Tibial artery (tissue), 4 donors: ENCODE measurements around the gene GABBR1.

Experiments used
- DNase-seq, 2 donors: peaks; one replicate each; pipeline ENCODE4 v3.0.0-alpha.2; 2019
- H3K27ac ChIP-seq, 2 donors: fragments of 200-600 bp; sonication (generic) in 1 of 2; 1 replicate in 1 of 2; 2 replicates in 1 of 2; pipeline ENCODE4 v1.5.1; 2018 to 2019; ENCODE audit warnings: mild to moderate bottlenecking in 1 of 2
- H3K27me3 ChIP-seq, 2 donors: fragments of 200-600 bp; sonication (generic) in 1 of 2; one replicate each; pipeline versions ENCODE4 v1.5.1 to v1.6.0; 2016 to 2019
- H3K36me3 ChIP-seq, 3 donors: fragments of 200-600 bp; sonication (generic) in 2 of 3; one replicate each; pipeline ENCODE4 v1.5.1; 2016 to 2019; ENCODE audit warnings: mild to moderate bottlenecking in 2 of 3
- H3K4me1 ChIP-seq, 4 donors: fragments of 200-600 bp; sonication (generic) in 2 of 4; 1 replicate in 3 of 4; 2 replicates in 1 of 4; pipeline ENCODE4 v1.5.1; 2016 to 2019
- H3K4me3 ChIP-seq, 2 donors: fragments of 200-600 bp; sonication (generic) in 1 of 2; 1 replicate in 1 of 2; 2 replicates in 1 of 2; pipeline ENCODE4 v1.5.1; 2018 to 2019; ENCODE audit warnings: mild to moderate bottlenecking in 2 of 2
- H3K9me3 ChIP-seq, 3 donors: fragments of 200-600 bp; sonication (generic) in 1 of 3; one replicate each; pipeline ENCODE4 v1.5.1; 2016 to 2019
- CTCF ChIP-seq, 2 experiments: fragments of 200-600 bp in 1 of 2; fragments of 450-650 bp in 1 of 2; IDR thresholded peaks; one replicate each; pipeline ENCODE4 v1.5.1; 2017 to 2019; ENCODE audit warnings: antibody characterized with exemption in 2 of 2, mild to moderate bottlenecking in 1 of 2, moderate library complexity in 1 of 2
- intact Hi-C: fragments of 100-400 bp; cut with DNase I; formaldehyde crosslinking; loops from one replicate; pipeline ENCODE4 v1.15.0; 2023; ENCODE audit warnings: low total_unique reads

The GABBR1 gene

GRCh38 chr6:29524044-29524443 is 108.9 kb downstream of the GABBR1 start:
- Histone ChIP-seq H3K36me3 (no peaks in the 10 kb centered on the region), H3K9me3 (no peaks in the 10 kb centered on the region), H3K4me3 (no peak overlapping the region), H3K27ac (no peak overlapping the region), H3K27me3 (peaks cover 0 to 8% of the 10 kb centered on the region in 2 donors), H3K4me1 (no peaks in the 10 kb centered on the region)
- intact Hi-C loops, result no loop called here
- DNase-seq, result no peak
- no peak for TF ChIP-seq CTCF (IDR thresholded peaks at IDR 0.05)

GRCh38 chr6:29522227-29522626 is 110.8 kb downstream of the GABBR1 start:
- no peak for DNase-seq
- Histone ChIP-seq H3K27ac (no peak overlapping the region), H3K9me3 (no peaks in the 10 kb centered on the region), H3K27me3 (peaks cover 0 to 3% of the 10 kb centered on the region in 2 donors), H3K4me1 (no peaks in the 10 kb centered on the region), H3K4me3 (no peak overlapping the region), H3K36me3 (no peaks in the 10 kb centered on the region)
- intact Hi-C loops, result no loop called here
- no peak for TF ChIP-seq CTCF (IDR thresholded peaks at IDR 0.05)

- Histone ChIP-seq H3K4me1 (no peaks in the 10 kb centered on the region), H3K9me3 (no peaks in the 10 kb centered on the region), H3K27ac (no peak overlapping the region), H3K27me3 (no peaks in the 10 kb centered on the region), H3K36me3 (no peaks in the 10 kb centered on the region), H3K4me3 (no peak overlapping the region)
- TF ChIP-seq CTCF (IDR thresholded peaks at IDR 0.05), result no peak
- intact Hi-C loops, result no loop called here
- DNase-seq, result no peak
These were observed 111.8 kb downstream of the GABBR1 start for GRCh38 chr6:29521006-29521680.

GRCh38 chr6:29520232-29520631 is 112.8 kb downstream of the GABBR1 start:
- Histone ChIP-seq H3K27ac (no peak overlapping the region), H3K4me1 (no peaks in the 10 kb centered on the region), H3K27me3 (no peaks in the 10 kb centered on the region), H3K4me3 (no peak overlapping the region), H3K36me3 (no peaks in the 10 kb centered on the region), H3K9me3 (no peaks in the 10 kb centered on the region)
- intact Hi-C loops, result no loop called here
- DNase-seq, result no peak
- no peak for TF ChIP-seq CTCF (IDR thresholded peaks at IDR 0.05)

GRCh38 chr6:29519291-29520010 is 113.5 kb downstream of the GABBR1 start:
- H3K27me3 ChIP-seq, result no peaks in the 10 kb centered on the region
- H3K36me3 ChIP-seq, result no peaks in the 10 kb centered on the region
- no peak overlapping the region for H3K27ac ChIP-seq
- no peaks in the 10 kb centered on the region for H3K4me1 ChIP-seq
- H3K9me3 ChIP-seq, result no peaks in the 10 kb centered on the region
- no peak for TF ChIP-seq CTCF (IDR thresholded peaks at IDR 0.05)
- intact Hi-C loops, result no loop called here
- H3K4me3 ChIP-seq, result no peak overlapping the region
- no peak for DNase-seq
